PC-3 (cell line): ENCODE results near the gene ALDH2. TPM values are rescaled to one million over a fixed set of nuclear protein-coding genes. Genes with fewer than 3 reads are reported as not detected.

Source experiments
- ATAC-seq: fragments of 200-7000 bp; cut with Tn5 transposase; 2 replicates; pipeline ENCODE4 v1.9.1; 2020; ENCODE audit warnings: mild to moderate bottlenecking, moderate library complexity
- BruUV-seq: library from RNA; stranded (reverse); fragments of 400-500 nt; replicated peaks from 2 replicates; lab custom pipeline; 2021; lab: Mats Ljungman, UMichigan
- CTCF ChIA-PET: fragments of 300-600 bp; sonication (Branson Sonifier 250); formaldehyde crosslinking; loops from one replicate; lab custom pipeline; 2022; ENCODE audit warnings: antibody characterized with exemption; lab: Charles Lee
- POLR2A ChIA-PET: fragments of 300-600 bp; sonication (Branson Sonifier 250); formaldehyde crosslinking; loops from one replicate; lab custom pipeline; 2022; ENCODE audit warnings: antibody characterized with exemption; ENCODE audit not compliant: unreplicated experiment; lab: Charles Lee
- DNase-seq: peaks from one replicate; pipeline ENCODE4 v3.0.0-alpha.2; 2015
- H2AFZ ChIP-seq: fragments of 300-600 bp; sonication (generic); 2 replicates; pipeline ENCODE4 v1.6.0; 2016; ENCODE audit warnings: antibody characterized with exemption, low read length
- H3F3A ChIP-seq: fragments of 300-600 bp; sonication (generic); one replicate; pipeline ENCODE4 v1.6.0; 2017; ENCODE audit warnings: antibody characterized with exemption, low read length, control low read depth, mild to moderate bottlenecking; ENCODE audit not compliant: unreplicated experiment
- H3K27ac ChIP-seq: fragments of 300-600 bp; sonication (generic); 2 replicates; pipeline ENCODE4 v1.5.1; 2016; ENCODE audit warnings: mild to moderate bottlenecking, low read length
- H3K27me3 ChIP-seq: fragments of 300-600 bp; sonication (generic); 2 replicates; pipeline ENCODE4 v1.6.1; 2016; ENCODE audit warnings: low read length, mixed read lengths
- H3K36me3 ChIP-seq: fragments of 300-600 bp; sonication (generic); 2 replicates; pipeline ENCODE4 v1.6.1; 2016; ENCODE audit warnings: low read depth, mixed run types, low read length, mixed read lengths
- H3K4me1 ChIP-seq: fragments of 300-600 bp; sonication (generic); 2 replicates; pipeline ENCODE4 v1.5.1; 2016; ENCODE audit warnings: low read length; ENCODE audit not compliant: insufficient read depth
- H3K4me2 ChIP-seq: fragments of 300-600 bp; sonication (generic); 2 replicates; pipeline ENCODE4 v1.6.0; 2016; ENCODE audit warnings: low read length
- H3K4me3 ChIP-seq: fragments of 300-600 bp; sonication (generic); 2 replicates; pipeline ENCODE4 v1.5.1; 2016; ENCODE audit warnings: mild to moderate bottlenecking, low read length, mixed read lengths
- H3K79me2 ChIP-seq: fragments of 300-600 bp; sonication (generic); 2 replicates; pipeline ENCODE4 v1.6.1; 2017; ENCODE audit warnings: low read length, mixed read lengths
- H3K9ac ChIP-seq: fragments of 300-600 bp; sonication (generic); 2 replicates; pipeline ENCODE4 v1.6.0; 2016; ENCODE audit warnings: mild to moderate bottlenecking, low read length
- H3K9me2 ChIP-seq: fragments of 300-600 bp; sonication (generic); replicated peaks from 2 replicates; pipeline ENCODE4 v1.6.1; 2016; ENCODE audit warnings: mixed run types, low read length, mixed read lengths
- H3K9me3 ChIP-seq: fragments of 300-600 bp; sonication (generic); 2 replicates; pipeline ENCODE4 v1.6.1; 2016; ENCODE audit warnings: low read length, mixed read lengths
- H4K20me1 ChIP-seq: fragments of 300-600 bp; sonication (generic); 2 replicates; pipeline ENCODE4 v1.6.1; 2016; ENCODE audit warnings: low read length, mixed read lengths
- CTCF ChIP-seq: fragments of 300-600 bp; sonication (generic); conservative IDR thresholded peaks from 2 replicates; pipeline ENCODE4 v1.5.1; 2017; ENCODE audit warnings: antibody characterized with exemption, low read depth, mild to moderate bottlenecking, low read length
- EZH2 ChIP-seq: fragments of 300-600 bp; sonication (generic); IDR thresholded peaks from one replicate; pipeline ENCODE4 v1.6.1; 2017; ENCODE audit warnings: antibody characterized with exemption, mild to moderate bottlenecking, low read length; ENCODE audit not compliant: unreplicated experiment
- EZH2phosphoT487 ChIP-seq: fragments of 300-600 bp; sonication (generic); IDR thresholded peaks from 2 replicates; pipeline ENCODE4 v1.6.1; 2018; ENCODE audit warnings: mild to moderate bottlenecking, antibody characterized with exemption, low read length, borderline replicate concordance
- intact Hi-C: fragments of 100-400 bp; cut with micrococcal nuclease; formaldehyde crosslinking; loops from 2 replicates; pipeline ENCODE4 v1.9.0; 2023
- total RNA-seq: library from RNA; depleted of rRNA; stranded (reverse); fragments of >200 nt; gene quantifications from 2 replicates; pipeline ENCODE4 v1.2.3, GENCODE V29; 2014

The ALDH2 gene
- total RNA-seq, 1 experiment from 2014 or later, result 2.0 TPM

- Histone ChIP-seq H3K9me2 (no peaks in the 10 kb centered on the region), H3K27me3 (no peaks in the 10 kb centered on the region), H3K4me2 (no peak overlapping the region), H3F3A (no peaks in the 10 kb centered on the region), H2AFZ (no peak overlapping the region), H3K4me1 (no peaks in the 10 kb centered on the region), H3K27ac (no peak overlapping the region), H3K79me2 (no peaks in the 10 kb centered on the region), H3K4me3 (no peak overlapping the region), H3K36me3 (0 out of 2 replicates have a peak, but pooled peaks cover 3% of the 10 kb centered on the region), H3K9ac (no peak overlapping the region), H4K20me1 (no peaks in the 10 kb centered on the region), H3K9me3 (no peaks in the 10 kb centered on the region)
- TF ChIP-seq EZH2 (no peak), EZH2phosphoT487 (no peak), CTCF (no peak)
- DNase-seq (no peak), ATAC-seq (no peak)
- BruUV-seq, result no TSS peak
- intact Hi-C loops, result no loop called here
- ChIA-PET CTCF (no interaction called here), POLR2A (no interaction called here)
These were observed 9.2 kb upstream of the ALDH2 start for GRCh38 chr12:111757361-111758119.

- no peak overlapping the region for H3K4me3 ChIP-seq
- H3K4me2 ChIP-seq, result no peak overlapping the region
- DNase-seq, result no peak
- no TSS peak for BruUV-seq
- 0 out of 2 replicates have a peak, but pooled peaks cover 3% of the 10 kb centered on the region for H3K36me3 ChIP-seq
- no peaks in the 10 kb centered on the region for H3K79me2 ChIP-seq
- ATAC-seq, result no peak
- H3K9me2 ChIP-seq, result no peaks in the 10 kb centered on the region
- intact Hi-C loops, result no loop called here
- H3K9me3 ChIP-seq, result no peaks in the 10 kb centered on the region
- no peak overlapping the region for H2AFZ ChIP-seq
- CTCF ChIA-PET, result no interaction called here
- H4K20me1 ChIP-seq, result no peaks in the 10 kb centered on the region
- no peaks in the 10 kb centered on the region for H3F3A ChIP-seq
- POLR2A ChIA-PET, result no interaction called here
- no peaks in the 10 kb centered on the region for H3K4me1 ChIP-seq
- H3K9ac ChIP-seq, result no peak overlapping the region
- H3K27ac ChIP-seq, result no peak overlapping the region
- TF ChIP-seq EZH2, result no peak
- no peak for TF ChIP-seq CTCF
- H3K27me3 ChIP-seq, result no peaks in the 10 kb centered on the region
These were observed 8.6 kb upstream of the ALDH2 start for GRCh38 chr12:111758120-111758561.

GRCh38 chr12:111759271-111759670 is 7.5 kb upstream of the ALDH2 start:
- H3K27me3 ChIP-seq, result no peaks in the 10 kb centered on the region

More at GRCh38 chr12:111759271-111759670, 7.5 kb upstream of the ALDH2 start:
- Histone ChIP-seq H3K9me2 (no peaks in the 10 kb centered on the region), H3K4me1 (no peaks in the 10 kb centered on the region), H3K9me3 (no peaks in the 10 kb centered on the region), H4K20me1 (no peaks in the 10 kb centered on the region), H3K4me2 (no peak overlapping the region), H3F3A (no peaks in the 10 kb centered on the region), H3K4me3 (no peak overlapping the region), H3K79me2 (no peaks in the 10 kb centered on the region), H2AFZ (no peak overlapping the region), H3K27ac (no peak overlapping the region), H3K9ac (no peak overlapping the region), H3K36me3 (0 out of 2 replicates have a peak, but pooled peaks cover 3% of the 10 kb centered on the region)
- intact Hi-C loops, result no loop called here
- ChIA-PET CTCF (no interaction called here), POLR2A (no interaction called here)
- no TSS peak for BruUV-seq
- no peak for DNase-seq
- no peak for TF ChIP-seq CTCF
- no peak for TF ChIP-seq EZH2
- TF ChIP-seq EZH2phosphoT487, result no peak
- no peak for ATAC-seq
